Measurements from ENCODE around the gene SMDT1. TPM values are rescaled to one million over a fixed set of nuclear protein-coding genes. Genes with fewer than 3 reads are reported as not detected.

Gene SMDT1
- total RNA-seq, 4 donors from 2014 or later, result 11.2 to 21.9 (median 12.6) TPM

- TF ChIP-seq, protein P1, sequence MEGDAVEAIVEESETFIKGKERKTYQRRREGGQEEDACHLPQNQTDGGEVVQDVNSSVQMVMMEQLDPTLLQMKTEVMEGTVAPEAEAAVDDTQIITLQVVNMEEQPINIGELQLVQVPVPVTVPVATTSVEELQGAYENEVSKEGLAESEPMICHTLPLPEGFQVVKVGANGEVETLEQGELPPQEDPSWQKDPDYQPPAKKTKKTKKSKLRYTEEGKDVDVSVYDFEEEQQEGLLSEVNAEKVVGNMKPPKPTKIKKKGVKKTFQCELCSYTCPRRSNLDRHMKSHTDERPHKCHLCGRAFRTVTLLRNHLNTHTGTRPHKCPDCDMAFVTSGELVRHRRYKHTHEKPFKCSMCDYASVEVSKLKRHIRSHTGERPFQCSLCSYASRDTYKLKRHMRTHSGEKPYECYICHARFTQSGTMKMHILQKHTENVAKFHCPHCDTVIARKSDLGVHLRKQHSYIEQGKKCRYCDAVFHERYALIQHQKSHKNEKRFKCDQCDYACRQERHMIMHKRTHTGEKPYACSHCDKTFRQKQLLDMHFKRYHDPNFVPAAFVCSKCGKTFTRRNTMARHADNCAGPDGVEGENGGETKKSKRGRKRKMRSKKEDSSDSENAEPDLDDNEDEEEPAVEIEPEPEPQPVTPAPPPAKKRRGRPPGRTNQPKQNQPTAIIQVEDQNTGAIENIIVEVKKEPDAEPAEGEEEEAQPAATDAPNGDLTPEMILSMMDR (IDR thresholded peaks at IDR 0.05), result no peak
- no peak for TF ChIP-seq POLR2A (IDR thresholded peaks at IDR 0.05)
- H3K4me3 ChIP-seq (ENCODE audit: low read depth, poor library complexity, severe bottlenecking), result no peak overlapping the region
- DNase-seq (ENCODE audit: low spot score in 2 of 2), result peak in 1 of 2 donors; percentile 88
- intact Hi-C loops (cut with DNase I; ENCODE audit: low total_unique reads), result no loop called here
- whole genome bisulfite sequencing, 2 donors, result 28 to 29% methylated on average over 24 of the region's 24 CpGs
These were observed 806 bp upstream of the SMDT1 start for GRCh38 chr22:42078469-42079318.

- peak overlapping the region; percentile 21 for H3K4me3 ChIP-seq (ENCODE audit: low read depth, poor library complexity, severe bottlenecking)
- intact Hi-C loops (cut with DNase I; ENCODE audit: low total_unique reads), result no loop called here
- DNase-seq (ENCODE audit: low spot score in 2 of 2), result peak in 1 of 2 donors; percentile 85
- WGBS, 2 donors, result 1% methylated on average over 14 of the region's 14 CpGs
- TF ChIP-seq, protein P1 (IDR thresholded peaks at IDR 0.05), result no peak
- no peak for TF ChIP-seq POLR2A (IDR thresholded peaks at IDR 0.05)
These were observed 787 bp downstream of the SMDT1 start for GRCh38 chr22:42080287-42080686.

DNA sequence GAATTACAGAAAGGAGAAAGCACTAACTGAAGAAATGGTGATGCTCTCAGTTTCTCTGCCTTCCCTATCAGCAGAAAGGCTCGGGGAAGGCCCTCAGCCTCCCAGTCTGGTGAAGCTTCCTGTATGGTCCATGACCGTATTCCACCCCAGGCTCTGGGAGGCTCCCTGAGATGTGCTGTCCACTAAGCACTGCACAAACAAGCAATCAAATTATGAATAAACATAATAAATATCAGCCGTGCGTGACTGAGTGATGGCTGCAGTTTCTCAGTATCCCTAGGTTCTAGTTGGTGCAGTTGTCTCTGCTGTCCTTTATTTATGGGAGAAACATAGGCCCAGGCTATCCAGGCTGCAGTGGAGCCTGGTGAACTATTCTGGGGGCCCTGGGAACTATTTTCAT, 3.6 kb downstream of the SMDT1 start:
- WGBS, 2 donors, result 86 to 95% methylated on average over 4 of the region's 4 CpGs
- no peak overlapping the region for H3K4me3 ChIP-seq (ENCODE audit: low read depth, poor library complexity, severe bottlenecking)
- TF ChIP-seq POLR2A (IDR thresholded peaks at IDR 0.05), result no peak
- TF ChIP-seq, protein P1 (IDR thresholded peaks at IDR 0.05), result no peak
- intact Hi-C loops (cut with DNase I; ENCODE audit: low total_unique reads), result no loop called here
- no peak for DNase-seq (ENCODE audit: low spot score in 2 of 2)

DNA sequence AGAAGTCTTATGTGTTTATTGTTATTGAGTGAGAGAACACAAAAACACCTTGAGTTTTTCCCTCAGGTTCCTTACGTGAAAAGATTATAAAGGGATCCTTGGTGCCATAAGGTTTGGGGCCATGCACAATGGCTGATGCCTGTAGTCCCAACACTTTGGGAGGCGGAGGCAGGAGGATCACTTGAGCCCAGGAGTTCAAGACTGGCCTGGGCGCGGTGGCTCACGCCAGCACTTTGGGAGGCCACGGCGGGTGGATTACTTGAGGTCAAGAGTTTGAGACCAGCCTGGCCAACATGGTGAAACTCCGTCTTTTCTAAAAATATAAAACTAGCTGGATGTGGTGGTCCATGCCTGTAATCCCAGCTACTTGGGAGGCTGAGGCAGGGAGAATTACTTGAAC, 5.4 kb downstream of the SMDT1 start:
- intact Hi-C loops (cut with DNase I; ENCODE audit: low total_unique reads), result no loop called here
- peak in 1 of 2 donors; percentile 56 for DNase-seq (ENCODE audit: low spot score in 2 of 2)
- WGBS, 2 donors, result 93 to 95% methylated on average over 8 of the region's 8 CpGs

GRCh38 chr22:42086051-42086450, 6.6 kb downstream of the SMDT1 start:
- peak in 1 of 2 donors; percentile 10 for DNase-seq (ENCODE audit: low spot score in 2 of 2)
- no peak for TF ChIP-seq POLR2A (IDR thresholded peaks at IDR 0.05)
- TF ChIP-seq, protein P1 (IDR thresholded peaks at IDR 0.05), result no peak
- WGBS, 2 donors, result 62 to 63% methylated on average over 6 of the region's 6 CpGs
- H3K4me3 ChIP-seq (ENCODE audit: low read depth, poor library complexity, severe bottlenecking), result no peak overlapping the region
- intact Hi-C loops (cut with DNase I; ENCODE audit: low total_unique reads), result no loop called here

More for the DNA sequence above, 5.4 kb downstream of the SMDT1 start:
- no peak for TF ChIP-seq POLR2A (IDR thresholded peaks at IDR 0.05)
- TF ChIP-seq, protein P1 (IDR thresholded peaks at IDR 0.05), result no peak
- H3K4me3 ChIP-seq (ENCODE audit: low read depth, poor library complexity, severe bottlenecking), result no peak overlapping the region

Data from lower leg skin (tissue), 4 donors.